ENCODE results near the gene PDX1. TPM values are rescaled to one million over a fixed set of nuclear protein-coding genes. Genes with fewer than 3 reads are reported as not detected.
A peak's percentile ranks its signal among the peaks of the same experiment; 100 is the strongest.

PDX1 gene
- polyA plus RNA-seq, 3 donors: not detected

DNA sequence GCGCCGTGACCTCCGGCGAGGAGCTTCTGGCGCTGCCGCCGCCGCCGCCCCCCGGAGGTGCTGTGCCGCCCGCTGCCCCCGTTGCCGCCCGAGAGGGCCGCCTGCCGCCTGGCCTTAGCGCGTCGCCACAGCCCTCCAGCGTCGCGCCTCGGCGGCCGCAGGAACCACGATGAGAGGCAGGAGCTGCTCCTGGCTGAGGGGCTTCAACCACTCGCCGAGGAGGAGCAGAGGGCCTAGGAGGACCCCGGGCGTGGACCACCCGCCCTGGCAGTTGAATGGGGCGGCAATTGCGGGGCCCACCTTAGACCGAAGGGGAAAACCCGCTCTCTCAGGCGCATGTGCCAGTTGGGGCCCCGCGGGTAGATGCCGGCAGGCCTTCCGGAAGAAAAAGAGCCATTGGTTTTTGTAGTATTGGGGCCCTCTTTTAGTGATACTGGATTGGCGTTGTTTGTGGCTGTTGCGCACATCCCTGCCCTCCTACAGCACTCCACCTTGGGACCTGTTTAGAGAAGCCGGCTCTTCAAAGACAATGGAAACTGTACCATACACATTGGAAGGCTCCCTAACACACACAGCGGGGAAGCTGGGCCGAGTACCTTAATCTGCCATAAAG lies 4.8 kb downstream of the PDX1 start:
- peaks cover 0 to 78% of the 10 kb centered on the region in 2 donors for H3K9me3 ChIP-seq (replicated peaks in 1 of 2; ENCODE audit: control insufficient read depth in 1 of 2, insufficient read depth in 1 of 2, low read length in 2 of 2)
- no peak overlapping the region for H3K9ac ChIP-seq (ENCODE audit: insufficient read depth, low read length, poor library complexity, severe bottlenecking)
- Mint-ChIP-seq H3K9me3 (peaks cover 0 to 39% (median 14%) of the 10 kb centered on the region in 7 donors), H3K27ac (no peak overlapping the region), H3K36me3 (peaks cover 4 to 9% of the 10 kb centered on the region in 2 donors), H3K4me1 (peaks cover 21% of the 10 kb centered on the region), H3K4me3 (peak overlapping the region in 1 of 2 donors; percentile 72), H3K27me3 (ENCODE audit: low read depth in 3 of 3) (peaks cover 95 to 99% (median 96%) of the 10 kb centered on the region in 3 donors)
- no peaks in the 10 kb centered on the region for H4K20me1 ChIP-seq (ENCODE audit: insufficient read depth, low read length)
- H3K79me2 ChIP-seq (ENCODE audit: insufficient read depth, low read length): no peaks in the 10 kb centered on the region
- H3K27me3 ChIP-seq (ENCODE audit: control insufficient read depth in 2 of 2, insufficient read depth in 2 of 2, low read length in 2 of 2): peaks cover 92 to 98% of the 10 kb centered on the region in 2 donors
- H2AFZ ChIP-seq (ENCODE audit: insufficient read depth, low read depth, low read length, poor library complexity, severe bottlenecking): no peak overlapping the region
- 4% methylated on average over 35 of the region's 46 CpGs for WGBS (ENCODE audit: insufficient coverage)
- H3K4me3 ChIP-seq (replicated peaks in 1 of 3; ENCODE audit: low read depth in 2 of 3, low read length in 3 of 3): no peak overlapping the region
- no peaks in the 10 kb centered on the region for H3K36me3 ChIP-seq (replicated peaks in 1 of 2; ENCODE audit: control insufficient read depth in 1 of 2, insufficient read depth in 2 of 2, low read length in 2 of 2)
- peaks cover 20 to 26% of the 10 kb centered on the region in 2 donors for H3K4me1 ChIP-seq (ENCODE audit: control insufficient read depth in 1 of 2, insufficient read depth in 2 of 2, low read length in 2 of 2)
- intact Hi-C loops (cut with micrococcal nuclease): no loop called here
- TF ChIP-seq, protein P1, sequence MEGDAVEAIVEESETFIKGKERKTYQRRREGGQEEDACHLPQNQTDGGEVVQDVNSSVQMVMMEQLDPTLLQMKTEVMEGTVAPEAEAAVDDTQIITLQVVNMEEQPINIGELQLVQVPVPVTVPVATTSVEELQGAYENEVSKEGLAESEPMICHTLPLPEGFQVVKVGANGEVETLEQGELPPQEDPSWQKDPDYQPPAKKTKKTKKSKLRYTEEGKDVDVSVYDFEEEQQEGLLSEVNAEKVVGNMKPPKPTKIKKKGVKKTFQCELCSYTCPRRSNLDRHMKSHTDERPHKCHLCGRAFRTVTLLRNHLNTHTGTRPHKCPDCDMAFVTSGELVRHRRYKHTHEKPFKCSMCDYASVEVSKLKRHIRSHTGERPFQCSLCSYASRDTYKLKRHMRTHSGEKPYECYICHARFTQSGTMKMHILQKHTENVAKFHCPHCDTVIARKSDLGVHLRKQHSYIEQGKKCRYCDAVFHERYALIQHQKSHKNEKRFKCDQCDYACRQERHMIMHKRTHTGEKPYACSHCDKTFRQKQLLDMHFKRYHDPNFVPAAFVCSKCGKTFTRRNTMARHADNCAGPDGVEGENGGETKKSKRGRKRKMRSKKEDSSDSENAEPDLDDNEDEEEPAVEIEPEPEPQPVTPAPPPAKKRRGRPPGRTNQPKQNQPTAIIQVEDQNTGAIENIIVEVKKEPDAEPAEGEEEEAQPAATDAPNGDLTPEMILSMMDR (IDR thresholded peaks at IDR 0.05): no peak
- DNase-seq: no peak
- no peak overlapping the region for H3K4me2 ChIP-seq (replicated peaks; ENCODE audit: extremely low read depth, low read length, poor library complexity, severe bottlenecking)
- H3K27ac ChIP-seq (ENCODE audit: low read depth in 1 of 2, low read length in 2 of 2): no peak overlapping the region

DNA sequence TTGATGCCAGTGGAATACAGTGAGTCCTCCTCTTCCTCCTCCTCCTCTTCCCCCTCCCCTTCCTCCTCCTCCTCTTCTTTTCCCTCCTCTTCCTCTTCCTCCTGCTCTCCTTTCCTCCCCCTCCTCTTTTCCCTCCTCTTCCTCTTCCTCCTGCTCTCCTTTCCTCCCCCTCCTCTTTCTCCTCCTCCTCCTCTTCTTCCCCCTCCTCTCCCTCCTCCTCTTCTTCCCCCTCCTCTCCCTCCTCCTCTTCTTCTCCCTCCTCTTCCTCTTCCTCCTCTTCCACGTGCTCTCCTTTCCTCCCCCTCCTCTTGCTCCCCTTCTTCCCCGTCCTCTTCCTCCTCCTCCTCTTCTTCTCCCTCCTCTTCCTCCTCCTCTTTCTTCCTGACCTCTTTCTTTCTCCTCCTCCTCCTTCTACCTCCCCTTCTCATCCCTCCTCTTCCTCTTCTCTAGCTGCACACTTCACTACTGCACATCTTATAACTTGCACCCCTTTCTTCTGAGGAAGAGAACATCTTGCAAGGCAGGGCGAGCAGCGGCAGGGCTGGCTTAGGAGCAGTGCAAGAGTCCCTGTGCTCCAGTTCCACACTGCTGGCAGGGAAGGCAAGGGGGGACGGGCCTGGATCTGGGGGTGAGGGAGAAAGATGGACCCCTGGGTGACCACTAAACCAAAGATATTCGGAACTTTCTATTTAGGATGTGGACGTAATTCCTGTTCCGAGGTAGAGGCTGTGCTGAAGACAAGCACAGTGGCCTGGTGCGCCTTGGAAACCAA lies 5.6 kb downstream of the PDX1 start:
- TF ChIP-seq, protein P1 (IDR thresholded peaks at IDR 0.05): no peak
- Mint-ChIP-seq H3K9me3 (peaks cover 0 to 37% (median 15%) of the 10 kb centered on the region in 7 donors), H3K27me3 (ENCODE audit: low read depth in 3 of 3) (peaks cover 97 to 99% (median 97%) of the 10 kb centered on the region in 3 donors), H3K4me3 (peak overlapping the region in 1 of 2 donors; percentile 72), H3K4me1 (peaks cover 19% of the 10 kb centered on the region), H3K36me3 (peaks cover 3 to 9% of the 10 kb centered on the region in 2 donors), H3K27ac (no peak overlapping the region)
- Histone ChIP-seq H3K79me2 (ENCODE audit: insufficient read depth, low read length) (no peaks in the 10 kb centered on the region), H4K20me1 (ENCODE audit: insufficient read depth, low read length) (no peaks in the 10 kb centered on the region), H3K27ac (ENCODE audit: low read depth in 1 of 2, low read length in 2 of 2) (no peak overlapping the region), H3K9ac (ENCODE audit: insufficient read depth, low read length, poor library complexity, severe bottlenecking) (no peak overlapping the region), H2AFZ (ENCODE audit: insufficient read depth, low read depth, low read length, poor library complexity, severe bottlenecking) (no peak overlapping the region), H3K4me3 (replicated peaks in 1 of 3; ENCODE audit: low read depth in 2 of 3, low read length in 3 of 3) (no peak overlapping the region), H3K4me1 (ENCODE audit: control insufficient read depth in 1 of 2, insufficient read depth in 2 of 2, low read length in 2 of 2) (peaks cover 15 to 18% of the 10 kb centered on the region in 2 donors), H3K9me3 (replicated peaks in 1 of 2; ENCODE audit: control insufficient read depth in 1 of 2, insufficient read depth in 1 of 2, low read length in 2 of 2) (peaks cover 0 to 82% of the 10 kb centered on the region in 2 donors), H3K4me2 (replicated peaks; ENCODE audit: extremely low read depth, low read length, poor library complexity, severe bottlenecking) (no peak overlapping the region), H3K27me3 (ENCODE audit: control insufficient read depth in 2 of 2, insufficient read depth in 2 of 2, low read length in 2 of 2) (peaks cover 94 to 99% of the 10 kb centered on the region in 2 donors), H3K36me3 (replicated peaks in 1 of 2; ENCODE audit: control insufficient read depth in 1 of 2, insufficient read depth in 2 of 2, low read length in 2 of 2) (no peaks in the 10 kb centered on the region)
- 26% methylated on average over 5 of the region's 9 CpGs for WGBS (ENCODE audit: insufficient coverage)
- intact Hi-C loops (cut with micrococcal nuclease): no loop called here
- no peak for DNase-seq
